ENCODE data around the gene VPS33A. TPM values are rescaled to one million over a fixed set of nuclear protein-coding genes. Genes with fewer than 3 reads are reported as not detected.

VPS33A gene
- total RNA-seq, 1 experiment from 2014 or later, result 35.2 TPM

GRCh38 chr12:122243965-122244364 is 22.3 kb downstream of the VPS33A start:
- in situ Hi-C loops (cut with HindIII; ENCODE audit: low pct_unique_long_range_greater_than_20kb, low sequenced_read_pairs) (no loop called here), intact Hi-C loops (cut with micrococcal nuclease; ENCODE audit: unreplicated experiment) (no loop called here)
- no TSS peak for BruUV-seq (replicated peaks)
- DNase-seq (ENCODE audit: low read depth, low spot score) (no peak), ATAC-seq (no peak)
- CTCF ChIA-PET, result no interaction called here
- Histone ChIP-seq H3K9me3 (ENCODE audit: control insufficient read depth, insufficient read depth, low read depth, low read length) (no peaks in the 10 kb centered on the region), H3K4me3 (ENCODE audit: low read depth in 2 of 2, low read length in 2 of 2) (no peak overlapping the region), H3K36me3 (ENCODE audit: control insufficient read depth, insufficient read depth, low read length) (no peaks in the 10 kb centered on the region), H3K27ac (ENCODE audit: low read length) (no peak overlapping the region), H3K4me1 (ENCODE audit: control insufficient read depth, insufficient read depth, low read length) (no peaks in the 10 kb centered on the region), H3K27me3 (ENCODE audit: control insufficient read depth, insufficient read depth, low read length) (no peaks in the 10 kb centered on the region)
- no peak for TF ChIP-seq CTCF (IDR thresholded peaks at IDR 0.05)
- POLR2A ChIA-PET, result no interaction called here

GRCh38 chr12:122238861-122239260 is 27.4 kb downstream of the VPS33A start:
- no TSS peak for BruUV-seq (replicated peaks)
- intact Hi-C loops (cut with micrococcal nuclease; ENCODE audit: unreplicated experiment), result no loop called here
- TF ChIP-seq TCF7L2 (IDR thresholded peaks at IDR 0.05; ENCODE audit: low read depth, low read length) (no peak), CTCF (IDR thresholded peaks at IDR 0.05) (no peak), SIN3A (IDR thresholded peaks at IDR 0.05; ENCODE audit: borderline replicate concordance, insufficient read depth, low read depth, low read length) (no peak), POLR2AphosphoS5 (IDR thresholded peaks at IDR 0.05; ENCODE audit: low read depth, low read length) (no peak), REST (IDR thresholded peaks at IDR 0.05; ENCODE audit: insufficient read depth in 1 of 2, low read depth in 2 of 2, low read length in 1 of 2) (no peak)
- Histone ChIP-seq H3K36me3 (ENCODE audit: control insufficient read depth, insufficient read depth, low read length) (peaks cover 2% of the 10 kb centered on the region; the same call in 1 of the 2 replicates), H3K4me1 (ENCODE audit: control insufficient read depth, insufficient read depth, low read length) (no peaks in the 10 kb centered on the region), H3K27me3 (ENCODE audit: control insufficient read depth, insufficient read depth, low read length) (no peaks in the 10 kb centered on the region), H3K4me3 (ENCODE audit: low read depth in 2 of 2, low read length in 2 of 2) (no peak overlapping the region), H3K27ac (ENCODE audit: low read length) (no peak overlapping the region), H3K9me3 (ENCODE audit: control insufficient read depth, insufficient read depth, low read depth, low read length) (no peaks in the 10 kb centered on the region)
- ChIA-PET CTCF (no interaction called here), POLR2A (no interaction called here)
- in situ Hi-C loops (cut with HindIII; ENCODE audit: low pct_unique_long_range_greater_than_20kb, low sequenced_read_pairs), result no loop called here
- ATAC-seq (no peak), DNase-seq (ENCODE audit: low read depth, low spot score) (no peak)

GRCh38 chr12:122235741-122236140 is 30.6 kb downstream of the VPS33A start:
- no peak for DNase-seq (ENCODE audit: low read depth, low spot score)
- H3K4me3 ChIP-seq (ENCODE audit: low read depth in 2 of 2, low read length in 2 of 2), result no peak overlapping the region
- H3K27me3 ChIP-seq (ENCODE audit: control insufficient read depth, insufficient read depth, low read length), result no peaks in the 10 kb centered on the region
- TF ChIP-seq SIN3A (IDR thresholded peaks at IDR 0.05; ENCODE audit: borderline replicate concordance, insufficient read depth, low read depth, low read length), result no peak
- no peak for TF ChIP-seq TCF7L2 (IDR thresholded peaks at IDR 0.05; ENCODE audit: low read depth, low read length)
- TF ChIP-seq POLR2AphosphoS5 (IDR thresholded peaks at IDR 0.05; ENCODE audit: low read depth, low read length), result no peak
- no peak for TF ChIP-seq CTCF (IDR thresholded peaks at IDR 0.05)
- TF ChIP-seq REST (IDR thresholded peaks at IDR 0.05; ENCODE audit: insufficient read depth in 1 of 2, low read depth in 2 of 2, low read length in 1 of 2), result no peak
- in situ Hi-C loops (cut with HindIII; ENCODE audit: low pct_unique_long_range_greater_than_20kb, low sequenced_read_pairs) (no loop called here), intact Hi-C loops (cut with micrococcal nuclease; ENCODE audit: unreplicated experiment) (no loop called here)
- no peaks in the 10 kb centered on the region for H3K4me1 ChIP-seq (ENCODE audit: control insufficient read depth, insufficient read depth, low read length)
- H3K36me3 ChIP-seq (ENCODE audit: control insufficient read depth, insufficient read depth, low read length), result peaks cover 8% of the 10 kb centered on the region; the same call in 1 of the 2 replicates
- no peak for ATAC-seq
- ChIA-PET CTCF (no interaction called here), POLR2A (no interaction called here)
- no TSS peak for BruUV-seq (replicated peaks)
- no peaks in the 10 kb centered on the region for H3K9me3 ChIP-seq (ENCODE audit: control insufficient read depth, insufficient read depth, low read depth, low read length)
- no peak overlapping the region for H3K27ac ChIP-seq (ENCODE audit: low read length)

All from Panc1 (cell line).